GM04504 (cell line): ENCODE data around the gene PPT1.

Source experiments
- DNase-seq: peaks from one replicate; pipeline ENCODE4 v3.0.0-alpha.2; 2012; ENCODE audit warnings: low read depth

PPT1 gene

DNA sequence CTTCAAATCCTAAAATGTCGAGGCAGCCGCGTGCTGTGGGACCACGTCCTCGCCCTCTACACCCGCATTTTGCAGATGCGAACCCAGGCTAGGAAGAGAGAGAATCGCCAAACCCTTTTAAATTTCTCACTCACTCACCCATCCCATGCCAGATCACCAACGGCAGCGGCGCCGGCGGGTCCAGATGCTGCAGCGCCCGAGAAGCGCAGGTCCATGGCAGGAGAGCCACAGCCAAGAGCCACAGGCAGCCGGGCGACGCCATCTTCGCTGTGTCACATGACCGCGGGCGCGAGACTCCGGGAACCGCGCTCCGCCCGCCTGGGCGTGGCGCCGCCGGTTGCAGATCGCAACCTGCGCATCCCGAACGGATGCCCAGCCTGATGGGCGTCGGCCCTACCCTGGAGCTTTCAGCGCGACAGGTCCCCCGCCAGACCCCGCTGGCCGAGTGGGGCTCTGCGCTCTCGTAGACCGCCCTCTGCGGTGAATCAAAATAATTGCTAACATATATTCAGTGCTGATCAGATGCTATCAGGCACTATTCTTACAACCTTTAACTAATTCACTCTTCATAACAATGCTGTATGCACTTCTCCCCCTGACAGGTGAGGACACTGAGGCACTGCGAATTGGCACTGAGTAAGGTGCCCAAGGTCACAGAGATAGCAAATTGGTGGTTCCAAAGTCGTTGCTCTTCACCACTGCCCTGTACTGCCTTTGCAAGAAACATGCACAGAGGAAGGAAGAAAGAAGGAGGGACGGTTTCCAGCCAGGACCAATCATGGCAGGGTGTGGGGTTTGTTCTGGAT is at the start of gene PPT1:
Gene PPT1 (minus strand): TSS at position 276 of the 806 bp plus-strand sequence. CDS start 14 bp downstream, at position 262.
- DNase-seq = peak; percentile 24

DNA sequence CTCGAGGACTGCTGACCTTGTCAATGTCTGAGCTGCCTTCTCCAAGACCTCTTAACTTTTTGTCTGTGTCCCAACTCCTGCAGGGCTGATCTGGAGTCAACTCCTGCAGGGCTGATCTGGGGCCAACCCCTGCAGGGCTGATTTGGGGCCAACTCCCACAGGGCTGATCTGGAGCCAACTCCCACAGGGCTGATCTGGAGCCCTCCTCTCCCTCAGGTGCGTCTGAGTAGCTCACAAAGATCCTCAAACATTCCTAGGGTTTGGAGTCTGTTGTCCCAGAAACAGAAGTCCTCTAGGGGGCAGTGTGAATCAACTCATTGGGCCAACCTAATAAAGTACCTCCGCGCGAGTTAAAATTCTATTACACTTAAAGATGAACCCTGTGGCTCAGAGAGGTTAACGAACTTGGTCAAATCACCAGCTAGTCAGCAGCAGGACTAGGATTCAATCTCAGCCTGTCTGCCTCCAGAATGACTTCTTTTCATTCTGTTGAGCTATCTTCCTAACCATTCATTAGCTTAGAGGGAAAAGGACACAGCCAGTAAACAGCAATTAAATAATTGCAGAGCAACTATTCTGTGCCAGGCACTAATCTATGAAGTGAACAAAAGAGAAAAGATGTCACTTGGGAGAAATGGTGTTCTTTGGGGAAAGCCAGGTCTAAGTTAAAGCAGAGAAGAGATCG is 47.0 kb upstream of the PPT1 start:
- peak; percentile 32 for DNase-seq

DNA sequence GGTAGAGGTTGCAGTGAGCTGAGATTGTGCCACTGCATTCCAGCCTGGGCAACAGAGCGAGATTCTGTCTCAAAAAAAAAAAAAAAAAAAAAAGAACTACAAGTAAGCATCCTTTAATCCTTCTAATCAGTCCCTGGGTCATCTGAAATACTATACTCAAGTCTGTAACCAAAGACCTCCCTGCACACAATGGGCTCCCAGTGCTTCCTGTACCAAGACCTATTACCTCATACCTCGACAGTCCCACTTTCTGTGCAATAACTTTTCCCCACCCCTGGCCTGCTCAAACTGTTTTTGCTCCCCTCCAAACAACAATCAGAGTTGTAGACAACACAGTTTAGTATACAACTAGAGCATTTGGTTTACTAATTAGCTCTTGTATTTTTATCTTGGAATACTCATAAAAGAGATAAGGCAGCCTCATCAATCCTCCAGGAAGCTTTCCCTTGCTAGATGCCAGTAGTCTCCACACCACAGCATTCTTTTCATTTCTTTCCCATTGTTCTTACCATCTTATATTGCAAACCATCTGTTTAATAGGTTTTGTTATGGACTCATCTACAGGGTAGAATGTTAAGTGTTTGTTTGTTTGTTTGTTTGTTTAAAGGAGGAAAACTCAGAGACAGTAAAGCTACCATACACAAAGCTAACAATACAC is 45.0 kb upstream of the PPT1 start:
- no peak for DNase-seq

DNA sequence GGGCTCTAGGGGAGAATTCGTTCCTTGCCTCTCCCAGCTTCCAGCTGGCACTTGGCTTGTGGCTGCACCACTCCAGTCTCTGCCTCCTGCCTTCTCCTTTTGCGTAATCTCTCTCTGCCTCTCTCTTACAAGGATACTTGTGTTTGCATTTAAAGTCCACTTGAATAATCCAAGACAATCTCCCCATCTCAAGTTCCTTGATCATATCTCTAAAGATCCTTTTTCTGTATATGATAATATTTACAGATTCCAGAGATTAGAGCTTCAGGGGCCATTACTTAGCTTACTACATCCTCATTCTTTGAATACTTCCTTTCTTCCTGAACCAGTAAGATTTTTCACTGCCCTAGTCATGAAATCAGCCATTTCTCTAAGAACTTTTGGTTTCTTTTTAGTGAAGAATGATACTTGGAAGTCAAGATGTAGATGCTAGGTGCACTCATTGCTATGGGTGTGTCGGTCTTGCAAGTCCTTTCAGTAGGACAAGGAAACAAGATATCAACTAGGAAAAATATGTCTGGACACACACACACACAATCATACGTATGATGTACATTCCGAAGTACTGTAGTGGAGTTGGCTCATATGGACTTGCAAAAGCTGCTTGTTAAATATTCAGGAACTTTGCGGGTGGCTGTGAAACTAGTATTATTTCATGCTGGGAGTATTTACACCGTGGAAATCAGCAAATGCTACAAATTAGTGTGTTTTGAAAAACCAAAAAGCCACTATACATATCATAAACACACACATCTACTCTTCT is 43.3 kb upstream of the PPT1 start:
- no peak for DNase-seq

DNA sequence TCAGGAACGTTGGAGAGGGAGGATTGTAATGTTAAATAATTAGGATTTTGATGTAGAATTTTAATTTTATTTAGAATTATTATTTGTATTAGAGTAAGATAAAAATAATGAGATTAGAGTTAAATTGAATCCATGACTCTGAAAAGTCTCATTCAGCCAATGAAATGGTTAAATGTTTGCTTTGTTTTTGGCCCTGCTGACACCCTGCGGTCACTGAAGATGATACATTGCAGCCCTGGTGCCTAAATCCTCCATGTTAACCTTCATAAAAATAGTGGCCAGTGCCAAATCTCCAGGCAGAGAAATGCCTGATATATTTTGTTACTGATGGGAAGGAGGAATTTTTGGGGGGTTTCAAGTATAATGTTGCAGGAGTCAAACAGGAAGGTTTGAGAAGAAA is 36.8 kb upstream of the PPT1 start:
- DNase-seq = no peak

DNA sequence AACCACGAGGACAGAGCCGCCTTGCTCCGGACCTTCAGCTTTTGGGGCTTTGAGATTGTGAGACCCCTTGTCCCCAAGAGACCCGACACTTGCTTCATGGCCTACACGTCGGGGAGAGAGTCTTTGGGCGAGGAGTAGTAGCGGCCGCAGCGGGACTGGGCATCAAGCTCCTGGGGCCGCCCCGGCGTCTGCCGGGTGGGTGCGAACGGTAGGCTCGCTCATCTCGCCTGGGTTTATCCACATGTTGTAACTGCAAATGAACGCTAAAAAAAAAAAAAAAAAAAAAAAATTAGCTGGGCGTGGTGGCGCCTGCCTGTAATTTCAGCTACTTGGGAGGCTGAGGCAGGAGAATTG is 36.2 kb upstream of the PPT1 start:
- no peak for DNase-seq

DNA sequence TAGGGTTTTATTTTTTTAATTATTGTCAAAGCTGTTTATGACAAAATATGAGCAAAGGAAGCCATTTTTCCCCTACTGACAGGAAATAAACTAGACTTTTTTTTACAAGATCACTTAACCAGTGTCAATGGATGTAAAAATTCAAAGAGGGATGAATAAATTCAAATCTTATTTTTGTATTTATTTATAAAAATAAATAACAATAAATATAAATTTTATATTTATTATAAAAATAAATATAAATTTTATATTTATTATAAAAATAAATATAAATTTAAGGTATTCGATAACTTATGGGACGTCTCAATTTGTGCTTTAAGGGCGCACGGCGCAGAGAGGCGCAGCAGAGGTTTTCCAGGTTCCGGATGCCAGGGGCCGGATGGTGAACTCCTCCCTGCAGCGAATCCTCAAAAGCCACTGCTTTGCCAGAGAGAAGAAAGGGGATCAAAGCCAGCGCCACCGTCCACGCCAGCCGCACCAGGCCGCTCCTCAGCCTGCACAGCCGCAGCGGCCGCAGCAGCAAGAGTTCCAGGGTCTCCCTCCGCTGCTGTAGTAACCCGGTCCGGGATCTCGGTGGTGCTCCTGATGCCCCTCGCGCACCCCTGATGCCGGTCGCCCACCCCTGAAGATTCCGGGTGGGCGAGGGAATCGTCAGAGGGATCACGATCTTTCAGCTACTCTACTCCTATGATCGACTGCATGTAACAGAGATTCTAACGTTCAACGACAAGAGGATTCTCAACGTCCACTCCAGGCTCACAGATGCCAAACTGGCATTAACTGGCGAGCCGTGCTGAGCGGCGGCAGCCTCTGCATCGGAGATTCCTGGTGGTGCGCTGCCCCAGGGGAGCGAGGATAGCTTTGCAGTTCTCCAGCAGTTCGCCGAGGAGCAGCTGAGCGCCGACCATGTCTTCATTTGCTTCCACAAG is 35.6 kb upstream of the PPT1 start:
- no peak for DNase-seq

DNA sequence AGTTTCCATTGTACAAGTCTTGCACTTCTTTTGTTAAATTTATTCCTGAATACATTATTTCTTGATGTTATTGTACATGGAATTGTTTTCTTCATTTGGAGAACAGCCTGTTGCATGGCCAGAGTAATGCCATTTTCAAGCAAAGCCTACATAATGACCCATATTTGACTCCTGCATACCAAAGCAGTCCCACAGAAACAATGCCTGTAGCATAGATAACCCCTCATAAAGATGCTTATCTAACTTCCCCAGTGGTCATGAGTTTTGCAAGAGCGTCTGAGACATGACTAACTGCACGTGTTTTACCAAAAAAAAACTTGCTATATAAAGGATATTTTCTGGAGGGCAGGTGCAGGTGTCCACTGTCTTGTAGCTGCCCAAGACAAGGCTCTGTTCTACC is 33.8 kb upstream of the PPT1 start:
- DNase-seq = no peak

DNA sequence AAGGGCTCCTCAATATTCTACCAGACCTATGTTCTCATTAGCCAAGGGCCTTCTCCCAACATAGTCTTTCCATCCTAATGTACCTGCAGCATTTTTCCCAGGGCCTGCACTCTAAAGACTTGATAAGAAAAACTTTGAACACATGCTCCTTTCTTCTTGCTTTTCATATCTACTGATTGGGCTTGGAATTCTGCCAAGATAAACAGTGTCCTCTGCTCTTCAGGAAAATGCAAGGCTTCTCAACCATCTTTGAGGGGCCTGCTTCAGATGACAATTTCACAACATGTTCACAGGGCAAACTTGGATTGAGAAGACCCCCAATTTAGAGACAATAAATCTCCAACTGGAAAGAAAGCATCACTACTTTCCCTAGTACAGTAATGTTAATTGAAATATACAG is 25.8 kb upstream of the PPT1 start:
- no peak for DNase-seq

DNA sequence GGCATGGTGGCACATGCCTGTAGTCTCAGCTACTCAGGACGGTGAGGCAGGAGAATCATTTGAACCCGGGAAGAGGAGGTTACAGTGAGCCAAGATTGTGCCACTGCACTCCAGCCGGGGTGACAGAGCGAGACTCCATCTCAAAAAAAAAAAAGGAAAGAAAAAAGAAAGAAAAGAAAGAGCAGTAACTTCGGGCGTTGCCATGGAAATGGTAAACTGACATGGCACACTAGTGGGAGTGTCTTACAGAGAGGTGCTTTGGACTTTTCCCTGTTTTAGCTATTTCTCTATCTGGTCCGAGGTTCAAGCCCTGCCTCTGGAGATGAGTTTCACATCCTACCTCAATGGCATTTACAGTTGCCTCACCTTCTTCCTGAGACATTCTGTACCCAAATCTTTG is 23.1 kb upstream of the PPT1 start:
- DNase-seq = no peak

DNA sequence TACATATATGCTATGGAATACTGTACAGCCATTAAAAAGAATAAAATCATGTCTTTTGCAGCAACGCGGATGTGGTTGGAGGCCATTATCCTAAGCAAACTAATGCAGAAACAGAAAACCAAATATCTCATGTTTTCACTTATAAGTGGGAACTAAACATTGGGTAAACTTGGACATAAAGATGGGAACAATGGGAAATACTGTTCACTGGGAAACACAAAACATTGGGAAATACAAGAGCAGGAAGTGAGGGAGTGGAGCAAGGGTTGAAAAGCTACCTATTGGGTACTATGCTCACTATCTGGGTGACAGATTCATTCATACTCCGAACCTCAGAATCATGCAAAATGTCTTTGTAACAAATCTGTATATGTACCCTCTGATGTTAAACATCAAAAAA is 17.3 kb upstream of the PPT1 start:
- no peak for DNase-seq

DNA sequence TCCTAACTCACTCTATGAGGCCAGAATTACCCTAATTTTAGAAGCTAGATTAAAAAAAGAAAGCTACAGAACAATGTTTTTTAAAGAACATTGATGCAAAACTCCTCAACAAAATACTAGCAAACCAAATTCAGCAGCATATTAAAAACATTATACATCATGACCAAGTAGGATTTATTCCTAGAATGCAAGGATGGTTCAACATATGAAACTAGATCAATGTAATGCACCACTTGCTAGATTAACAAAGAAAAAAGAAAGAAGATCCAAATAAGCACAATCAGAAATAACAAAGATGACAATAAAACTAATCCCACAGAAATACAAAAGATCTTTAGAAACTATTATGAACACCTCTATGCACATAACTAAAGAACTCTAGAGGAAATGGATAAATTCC is 13.3 kb upstream of the PPT1 start:
- DNase-seq = no peak

DNA sequence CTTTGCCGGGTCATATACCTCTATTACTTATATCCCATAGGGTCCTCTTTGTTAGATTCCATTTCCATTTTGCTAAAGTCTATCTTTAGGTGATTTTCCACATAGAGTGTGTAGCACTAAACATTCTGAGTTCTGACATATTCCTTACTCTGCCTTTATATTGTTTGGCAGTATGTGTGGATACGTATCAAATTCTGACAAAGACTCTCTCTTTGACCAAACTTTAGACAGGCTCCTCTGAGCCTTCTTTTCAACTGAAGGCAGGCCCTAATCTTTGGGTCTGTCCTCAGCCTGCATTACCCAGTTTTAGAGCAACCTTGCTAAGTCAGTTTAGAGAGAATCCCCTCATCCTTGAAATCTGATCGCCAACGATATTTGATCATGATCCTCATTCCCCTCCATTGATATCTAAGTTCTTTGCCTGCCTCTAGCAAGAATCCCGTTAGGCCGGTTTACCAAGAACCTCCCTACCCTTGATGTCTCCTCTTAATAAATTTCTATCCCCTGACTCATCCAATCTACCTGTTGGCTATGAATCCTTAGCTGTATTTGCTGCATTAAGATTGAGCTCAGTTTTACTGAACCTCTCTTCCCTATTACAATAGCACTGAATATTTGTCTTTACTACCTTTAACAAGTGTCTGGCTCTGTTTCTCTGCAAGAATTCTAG is 10.4 kb upstream of the PPT1 start:
- DNase-seq = no peak

DNA sequence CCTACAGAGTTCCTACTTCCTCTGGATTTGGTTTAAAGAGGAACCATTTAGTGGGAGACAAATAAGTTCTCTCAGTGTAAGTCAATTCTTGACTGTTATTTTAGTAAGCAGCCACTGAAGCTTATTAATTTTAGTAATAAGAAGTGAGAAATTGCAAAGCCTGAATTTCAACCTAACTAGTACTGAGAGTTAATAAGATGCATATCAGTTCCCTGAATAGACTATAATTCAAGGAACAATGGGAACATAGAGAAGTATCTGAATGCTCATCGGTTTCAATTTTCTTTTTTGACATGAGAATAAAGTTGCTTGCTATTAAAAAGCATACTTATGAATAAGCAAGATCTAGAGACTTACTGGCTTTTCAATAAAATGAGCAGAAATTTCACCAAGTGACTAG is 8.0 kb upstream of the PPT1 start:
- no peak for DNase-seq

DNA sequence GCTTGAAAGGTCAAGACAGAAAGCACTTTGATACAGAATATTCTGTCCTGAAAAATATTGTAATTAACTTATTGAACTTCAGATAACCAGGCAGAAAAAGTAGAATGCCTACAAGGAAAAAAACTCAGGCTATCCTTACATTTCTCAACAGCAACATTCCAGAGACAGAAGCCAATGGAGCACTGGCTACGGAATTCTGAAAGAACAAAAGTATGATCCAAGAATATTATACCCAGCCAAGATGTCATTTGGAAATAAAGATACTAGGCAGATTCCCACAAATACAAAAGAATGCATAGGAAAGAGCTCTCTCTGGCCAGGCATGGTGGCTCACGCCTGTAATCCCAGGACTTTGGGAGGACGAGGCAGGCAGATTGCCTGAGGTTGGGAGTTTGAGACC is 5.8 kb upstream of the PPT1 start:
- DNase-seq = no peak

DNA sequence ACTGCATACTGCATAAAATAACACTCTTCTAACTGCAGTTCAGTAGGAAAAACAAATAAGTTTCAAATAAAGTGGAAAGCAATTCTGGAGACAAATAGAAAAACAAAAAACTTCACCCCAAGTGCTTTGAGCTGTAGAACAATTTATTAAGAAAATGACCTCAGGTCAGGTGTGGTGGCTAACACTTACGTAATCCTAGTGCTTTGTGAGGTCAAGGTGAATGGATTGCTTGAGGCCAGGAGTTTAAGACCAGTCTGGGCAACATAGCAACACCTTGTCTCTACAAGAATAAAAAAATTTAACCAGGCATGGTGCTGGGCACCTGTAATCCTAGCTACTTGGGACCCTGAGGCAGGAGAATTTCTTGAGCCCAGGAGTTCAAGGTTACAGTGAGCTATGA is 5.0 kb upstream of the PPT1 start:
- DNase-seq = no peak

DNA sequence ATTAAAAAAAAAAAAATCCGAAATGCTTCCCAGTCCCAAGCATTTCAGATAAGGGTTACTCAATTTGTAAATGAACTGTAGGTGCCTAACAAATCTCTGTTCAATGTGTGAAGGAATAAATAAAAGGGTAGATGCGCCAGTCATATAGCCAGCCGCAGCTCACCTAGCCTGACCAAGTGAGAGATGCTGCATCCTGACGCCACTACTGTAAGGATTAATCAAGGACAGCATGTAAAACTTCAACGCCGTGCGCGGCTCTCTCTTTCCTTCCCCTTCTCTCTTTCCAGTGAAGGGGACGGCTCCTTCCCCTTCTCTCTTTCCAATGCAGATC is 441 bp downstream of the PPT1 start:
- no peak for DNase-seq

DNA sequence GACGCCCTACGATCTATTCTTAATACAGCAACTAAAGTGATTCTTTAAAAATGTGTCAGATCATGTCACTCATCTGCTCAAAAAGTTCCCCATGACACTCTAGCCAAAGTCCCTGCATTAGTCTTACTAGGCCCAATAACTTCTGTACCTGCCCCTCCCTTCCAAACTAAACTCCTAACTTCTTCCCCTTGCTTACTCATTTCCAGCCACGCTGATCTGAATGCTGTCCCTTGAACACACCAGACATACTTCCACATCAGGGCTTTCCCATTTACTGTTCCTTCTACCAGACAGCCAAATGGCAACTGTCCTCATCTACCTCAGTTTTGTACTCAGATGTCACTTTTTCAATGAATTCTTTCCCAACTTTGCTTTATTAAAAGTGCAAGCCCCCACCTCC is 1.2 kb downstream of the PPT1 start:
- no peak for DNase-seq

DNA sequence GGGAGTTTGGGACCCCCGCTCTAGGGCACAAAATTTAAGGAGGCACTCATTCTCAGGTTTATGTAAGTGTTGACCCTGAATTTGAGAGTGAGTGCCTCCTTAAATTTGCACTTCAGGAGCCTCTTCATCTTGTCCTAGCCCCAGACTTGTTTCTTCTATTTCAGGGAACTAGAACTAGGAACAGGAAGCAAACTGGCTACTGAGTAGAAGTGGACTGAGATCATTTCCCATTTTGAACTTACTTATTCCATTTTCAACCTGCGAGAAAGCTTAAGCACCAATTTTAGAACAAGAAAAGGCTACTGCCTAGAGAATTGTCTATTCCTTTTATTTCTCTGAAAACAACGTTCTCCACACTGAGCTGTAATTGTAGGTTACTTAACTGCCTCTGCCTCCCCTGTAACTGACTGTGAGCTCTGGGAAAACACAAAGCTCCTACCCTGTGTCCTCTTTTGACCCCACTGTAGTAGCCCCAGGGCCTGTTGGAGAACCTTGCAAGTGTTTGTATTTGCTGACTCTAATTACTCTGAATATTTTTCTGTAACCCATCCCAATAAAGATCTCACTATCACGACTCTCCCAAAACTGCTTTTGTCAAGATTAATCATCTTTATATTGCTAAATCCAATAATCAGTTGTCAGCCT is 2.5 kb downstream of the PPT1 start:
- no peak for DNase-seq
